GM21529 (cell line): Measurements from ENCODE around the gene CEACAM16.
"Not testable (repeated sequence)": the region's sequence is repeated elsewhere in the genome, so short reads cannot be mapped to it uniquely, and the experiment has no call there.

ENCODE experiments used
- ATAC-seq: cut with Tn5 transposase; IDR thresholded peaks from one replicate; pipeline ENCODE4 v1.9.1; 2021; ENCODE audit not compliant: unreplicated experiment

CEACAM16 gene

GRCh38 chr19:44675521-44675920 is 23.4 kb upstream of the CEACAM16 start:
- no peak for ATAC-seq

DNA sequence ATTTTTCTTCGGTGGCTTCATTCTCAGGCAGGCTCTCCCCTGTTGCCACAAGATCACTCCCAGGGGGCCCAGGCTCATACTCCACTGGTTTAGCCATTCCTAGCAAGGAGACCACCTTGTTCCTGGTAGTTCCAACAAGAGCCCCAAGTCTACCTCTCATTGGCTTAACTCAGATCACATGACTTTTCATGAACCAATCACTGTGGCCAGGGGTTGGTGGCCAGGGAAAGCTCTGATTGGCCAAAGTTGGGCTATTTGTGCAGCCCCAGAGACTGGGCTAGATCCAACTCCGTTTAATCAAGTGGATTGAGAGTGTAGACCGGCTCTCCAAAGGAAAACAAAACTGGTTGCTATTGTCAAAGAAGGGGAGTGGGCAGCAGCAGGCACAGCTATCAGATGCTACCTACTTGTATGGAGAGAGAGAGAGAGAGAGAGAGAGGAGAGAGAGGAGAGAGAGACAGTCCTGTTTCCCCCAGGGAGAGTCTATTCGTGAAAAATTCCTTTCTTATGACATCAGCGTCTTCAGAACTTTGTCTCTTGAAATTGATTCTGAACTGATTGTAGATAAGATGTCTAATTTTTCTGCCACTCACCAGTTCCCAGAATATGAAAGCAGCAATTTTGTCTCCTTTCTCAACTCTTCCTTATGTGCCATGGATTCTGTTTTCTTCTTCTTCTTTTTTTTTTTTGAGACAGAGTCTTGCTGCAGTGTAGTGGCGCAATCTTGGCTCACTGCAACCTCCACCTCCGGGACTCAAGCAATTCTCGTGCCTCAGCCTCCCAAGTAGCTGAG is 21.7 kb upstream of the CEACAM16 start:
- ATAC-seq: no peak

GRCh38 chr19:44680536-44680935 is 18.4 kb upstream of the CEACAM16 start:
- no peak for ATAC-seq

DNA sequence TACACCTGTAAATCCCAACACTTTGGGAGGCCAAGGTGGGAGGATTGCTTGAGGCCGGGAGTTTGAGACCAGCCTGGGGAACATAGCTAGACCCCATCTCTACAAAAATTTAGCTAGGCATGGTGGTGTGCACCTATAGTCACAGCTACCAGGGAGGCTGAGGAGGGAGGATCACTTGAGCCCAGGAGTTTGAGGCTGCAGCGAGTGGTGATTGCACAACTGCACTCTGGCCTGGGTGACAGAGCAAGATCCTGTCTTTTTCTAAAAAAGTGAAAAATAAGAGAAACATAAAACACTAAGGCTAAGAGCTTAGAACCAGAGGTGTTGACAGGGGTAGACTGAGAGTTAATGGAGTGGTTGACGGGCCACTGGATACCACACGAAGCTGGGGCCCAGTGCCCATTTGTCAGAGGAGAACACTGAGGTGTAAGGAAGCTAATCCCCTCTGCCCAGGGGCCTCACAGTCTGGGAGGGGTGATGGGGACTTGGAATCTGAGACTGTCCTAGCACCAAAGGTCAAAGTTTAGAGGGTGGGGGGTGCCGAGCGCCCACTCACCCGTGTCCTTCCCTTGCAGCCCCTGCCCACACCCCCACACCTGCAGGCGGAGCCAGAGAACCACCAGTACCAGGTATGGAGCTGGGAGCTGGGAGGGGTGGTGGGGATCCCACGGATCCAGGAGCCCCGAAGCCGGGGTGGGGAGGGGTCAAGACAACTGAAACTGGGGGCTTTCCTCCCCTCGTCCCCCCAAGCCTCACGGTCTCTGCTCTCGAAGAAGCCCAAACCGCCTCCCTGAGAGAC is 16.8 kb upstream of the CEACAM16 start:
- no peak for ATAC-seq

GRCh38 chr19:44682807-44683206 is 16.1 kb upstream of the CEACAM16 start:
- no peak for ATAC-seq

- ATAC-seq: no peak
Measured at GRCh38 chr19:44683434-44684210, 15.3 kb upstream of the CEACAM16 start.

DNA sequence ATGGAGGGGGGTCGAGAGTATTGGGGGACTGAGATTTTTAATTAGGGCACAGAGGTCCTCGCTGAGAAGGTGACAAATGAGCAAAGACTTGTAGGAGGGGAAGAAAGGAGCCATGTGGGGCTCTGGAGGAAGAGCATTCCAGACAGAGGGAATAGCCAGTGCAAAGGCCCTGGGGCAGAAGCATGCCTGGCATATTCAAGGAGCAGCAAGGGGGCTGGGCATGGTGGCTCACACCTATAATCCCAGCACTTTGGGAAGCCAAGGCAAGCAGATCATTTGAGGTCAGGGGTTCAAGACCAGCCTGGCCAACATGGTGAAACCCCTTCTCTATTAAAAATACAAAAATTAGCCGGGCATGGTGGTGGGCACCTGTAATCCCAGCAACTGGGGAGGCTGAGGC is 14.6 kb upstream of the CEACAM16 start:
- ATAC-seq: not testable (repeated sequence)

- ATAC-seq: no peak
Measured at GRCh38 chr19:44684892-44685863, 13.8 kb upstream of the CEACAM16 start.

DNA sequence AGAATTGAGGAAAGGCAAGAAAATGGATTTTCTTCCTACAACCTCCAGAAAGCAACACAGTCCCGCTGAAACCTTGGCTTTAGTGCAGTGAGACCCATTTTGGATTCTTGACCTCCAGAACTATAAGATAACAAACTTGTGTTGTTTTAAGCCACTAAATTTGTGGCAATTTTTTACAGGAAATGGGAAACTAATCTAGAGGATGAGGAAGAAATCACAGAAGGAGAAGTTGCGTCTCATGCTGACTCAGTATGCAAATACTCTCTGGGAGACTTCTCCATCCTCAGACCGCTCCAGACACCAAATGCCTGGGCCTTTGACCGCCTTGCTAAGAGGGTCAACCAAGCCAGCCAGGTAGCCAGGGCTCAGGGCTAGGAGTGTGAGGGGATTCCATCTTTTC is 13.1 kb upstream of the CEACAM16 start:
- no peak for ATAC-seq

- no peak for ATAC-seq
Measured at GRCh38 chr19:44686896-44687295, 12.1 kb upstream of the CEACAM16 start.

DNA sequence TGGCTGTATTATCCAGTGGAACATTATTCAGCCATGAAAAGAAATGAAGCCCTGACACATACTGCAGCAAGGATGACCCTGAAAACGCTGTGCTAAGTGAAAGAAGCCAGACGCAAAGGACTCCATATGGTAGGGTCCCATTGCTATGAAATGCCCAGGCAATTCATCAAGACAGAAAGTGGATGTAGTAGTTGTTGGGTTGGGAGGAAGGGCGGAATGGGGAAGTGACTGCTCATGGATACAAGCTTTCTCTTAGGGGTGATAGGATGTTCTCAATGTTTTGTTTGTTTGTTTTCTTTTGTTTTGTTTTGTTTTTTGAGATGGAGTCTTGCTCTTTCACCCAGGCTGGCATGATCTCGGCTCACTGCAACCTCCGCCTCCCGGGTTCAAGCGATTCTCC is 11.1 kb upstream of the CEACAM16 start:
- no peak for ATAC-seq

GRCh38 chr19:44689290-44690130 is 9.4 kb upstream of the CEACAM16 start:
- no peak for ATAC-seq

GRCh38 chr19:44690131-44690440 is 8.9 kb upstream of the CEACAM16 start:
- ATAC-seq: no peak

DNA sequence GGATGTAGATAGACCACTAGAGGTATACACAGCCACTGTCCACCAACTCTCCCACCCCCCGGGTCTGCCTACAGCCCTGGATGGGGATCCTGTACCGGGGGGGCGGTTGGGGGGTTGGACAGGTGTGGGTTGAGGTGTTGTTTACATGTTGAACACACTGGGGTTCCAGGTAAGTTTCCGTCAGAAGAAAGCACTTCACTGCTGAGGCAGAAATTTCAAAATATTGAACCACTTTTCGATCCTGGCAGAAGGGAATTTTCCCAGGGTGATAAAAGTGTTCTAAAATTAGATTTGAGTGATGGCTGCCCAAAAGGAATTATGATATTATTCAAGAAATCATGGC is 6.6 kb upstream of the CEACAM16 start:
- no peak for ATAC-seq

GRCh38 chr19:44694184-44694579 is 4.8 kb upstream of the CEACAM16 start:
- no peak for ATAC-seq

GRCh38 chr19:44696939-44697669 is 1.8 kb upstream of the CEACAM16 start:
- no peak for ATAC-seq

DNA sequence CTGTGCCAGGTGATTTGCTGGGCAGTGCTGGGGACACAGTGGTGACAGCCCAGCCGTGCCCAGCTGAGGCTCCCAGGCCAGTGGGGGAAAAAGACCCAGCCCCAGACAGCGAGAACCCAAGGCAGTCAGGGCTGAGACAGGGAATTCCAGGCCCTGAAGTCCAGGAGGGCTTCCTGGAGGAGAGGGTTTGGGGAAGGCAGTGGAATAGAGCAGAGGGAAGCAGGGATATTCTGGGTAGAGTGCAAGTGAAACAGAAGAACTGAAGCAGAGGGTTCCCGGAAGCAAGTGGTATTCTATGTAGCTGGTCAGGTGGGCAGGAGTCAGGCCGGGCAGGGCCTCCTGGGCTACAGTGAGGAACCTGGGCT is 1.3 kb upstream of the CEACAM16 start:
- ATAC-seq: no peak

GRCh38 chr19:44700547-44700946 is 1.6 kb downstream of the CEACAM16 start:
- no peak for ATAC-seq

DNA sequence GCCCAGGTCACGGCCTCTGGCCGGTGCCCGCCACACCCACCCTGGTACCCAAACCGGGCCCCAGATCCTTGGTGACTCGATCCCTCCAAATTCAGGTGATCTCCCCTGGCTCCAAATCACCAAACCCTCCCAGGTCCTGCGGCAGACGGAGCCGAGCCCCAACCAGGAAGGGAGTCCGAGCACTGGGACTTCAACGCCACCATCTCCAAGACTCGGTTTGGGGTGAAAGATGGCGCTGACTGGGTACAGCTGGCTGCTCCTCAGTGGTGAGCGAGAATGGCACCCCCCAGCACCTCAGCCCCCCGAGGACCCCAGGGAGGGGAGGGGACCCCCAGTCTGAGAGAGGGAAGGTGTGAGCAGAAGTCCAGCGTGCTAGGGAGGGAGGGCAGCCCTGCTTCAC is 2.3 kb downstream of the CEACAM16 start:
- no peak for ATAC-seq
